Mesenchymal stem cell (in vitro differentiated cells and primary cell): ENCODE results near the gene WDR64.

ENCODE experiments used
- DNase-seq: peaks from one replicate; pipeline ENCODE4 v3.0.0-alpha.2; 2013
- H2AFZ ChIP-seq: one replicate; pipeline ENCODE4 v1.6.1; 2013; ENCODE audit warnings: low read depth, mild to moderate bottlenecking, control low read depth, inconsistent platforms, low read length, moderate library complexity
- H2AK5ac ChIP-seq: 2 replicates; pipeline ENCODE4 v1.6.1; 2013; ENCODE audit warnings: low read length, moderate library complexity, mild to moderate bottlenecking, inconsistent platforms; ENCODE audit not compliant: severe bottlenecking
- H2BK120ac ChIP-seq: one replicate; pipeline ENCODE4 v1.6.1; 2013; ENCODE audit warnings: low read depth, mild to moderate bottlenecking, inconsistent platforms, low read length, moderate library complexity
- H2BK12ac ChIP-seq, 2 experiments: one replicate each; pipeline ENCODE4 v1.6.1; 2013; ENCODE audit warnings: inconsistent platforms in 2 of 2, low read length in 2 of 2, mild to moderate bottlenecking in 2 of 2, moderate library complexity in 2 of 2, control low read depth in 1 of 2
- H2BK15ac ChIP-seq: one replicate; pipeline ENCODE4 v1.6.1; 2013; ENCODE audit warnings: mild to moderate bottlenecking, low read depth, inconsistent platforms; ENCODE audit not compliant: poor library complexity, severe bottlenecking
- H2BK5ac ChIP-seq: 2 replicates; pipeline ENCODE4 v1.6.1; 2013; ENCODE audit warnings: low read depth, mild to moderate bottlenecking, low read length, control low read depth, inconsistent platforms; ENCODE audit not compliant: poor library complexity, severe bottlenecking
- H3K14ac ChIP-seq, 2 experiments: one replicate each; pipeline ENCODE4 v1.6.1; 2013; ENCODE audit warnings: inconsistent platforms in 2 of 2, low read length in 2 of 2, control low read depth in 1 of 2, mild to moderate bottlenecking in 1 of 2, moderate library complexity in 1 of 2
- H3K18ac ChIP-seq, 2 experiments: one replicate each; pipeline ENCODE4 v1.6.1; 2013; ENCODE audit warnings: inconsistent platforms in 2 of 2, low read length in 2 of 2, control low read depth in 1 of 2, low read depth in 1 of 2, mild to moderate bottlenecking in 1 of 2
- H3K23ac ChIP-seq, 2 experiments: one replicate each; pipeline ENCODE4 v1.6.1; 2013; ENCODE audit warnings: inconsistent platforms in 2 of 2, low read length in 2 of 2, mild to moderate bottlenecking in 2 of 2, moderate library complexity in 2 of 2, control low read depth in 1 of 2
- H3K27ac ChIP-seq: 2 replicates; pipeline ENCODE4 v1.5.1; 2013; ENCODE audit warnings: mild to moderate bottlenecking, moderate library complexity, low read length, control low read depth, inconsistent platforms; ENCODE audit not compliant: poor library complexity, severe bottlenecking
- H3K27me3 ChIP-seq, 2 experiments: 2 replicates each; pipeline versions ENCODE4 v1.6.1 to v1.7.0; 2013; ENCODE audit warnings: low read length in 2 of 2, mild to moderate bottlenecking in 2 of 2, moderate library complexity in 2 of 2, control low read depth in 1 of 2, inconsistent platforms in 1 of 2; ENCODE audit not compliant: control insufficient read depth in 1 of 2, insufficient read depth in 1 of 2
- H3K36me3 ChIP-seq, 2 experiments: 2 replicates each; pipeline versions ENCODE4 v1.6.1 to v1.7.0; 2013; ENCODE audit warnings: low read length in 2 of 2, control low read depth in 1 of 2, inconsistent platforms in 1 of 2, low read depth in 1 of 2, mild to moderate bottlenecking in 1 of 2; ENCODE audit not compliant: insufficient read depth in 2 of 2, control insufficient read depth in 1 of 2
- H3K4ac ChIP-seq, 2 experiments: one replicate each; pipeline ENCODE4 v1.6.1; 2013; ENCODE audit warnings: inconsistent platforms in 2 of 2, low read length in 2 of 2, mild to moderate bottlenecking in 2 of 2, moderate library complexity in 2 of 2, control low read depth in 1 of 2, low read depth in 1 of 2
- H3K4me1 ChIP-seq: 2 replicates; pipeline ENCODE4 v1.6.1; 2013; ENCODE audit warnings: low read depth, low read length, control low read depth; ENCODE audit not compliant: control insufficient read depth, insufficient read depth
- H3K4me2 ChIP-seq: 2 replicates; pipeline ENCODE4 v1.6.1; 2013; ENCODE audit warnings: low read length, mild to moderate bottlenecking, inconsistent platforms; ENCODE audit not compliant: poor library complexity, severe bottlenecking
- H3K4me3 ChIP-seq, 2 experiments: 2 replicates each; pipeline versions ENCODE4 v1.5.1 to v1.7.0; 2013; ENCODE audit warnings: low read length in 2 of 2, mild to moderate bottlenecking in 2 of 2, control low read depth in 1 of 2, low read depth in 1 of 2; ENCODE audit not compliant: insufficient read depth in 1 of 2
- H3K79me1 ChIP-seq: replicated peaks from 2 replicates; pipeline ENCODE4 v1.6.1; 2013; ENCODE audit warnings: mild to moderate bottlenecking, control low read depth, low read length, inconsistent platforms; ENCODE audit not compliant: poor library complexity, severe bottlenecking
- H3K9ac ChIP-seq: 2 replicates; pipeline ENCODE4 v1.7.0; 2013; ENCODE audit warnings: mild to moderate bottlenecking, low read length, moderate library complexity
- H3K9me3 ChIP-seq: 2 replicates; pipeline ENCODE4 v1.7.0; 2013; ENCODE audit warnings: mild to moderate bottlenecking, low read length; ENCODE audit not compliant: control insufficient read depth
- H4K8ac ChIP-seq: one replicate; pipeline ENCODE4 v1.6.1; 2013; ENCODE audit warnings: inconsistent platforms, mild to moderate bottlenecking, low read length, moderate library complexity
- H4K91ac ChIP-seq: one replicate; pipeline ENCODE4 v1.6.1; 2013; ENCODE audit warnings: mild to moderate bottlenecking, low read length, inconsistent platforms
- WGBS: methylation state at CpG from one replicate; pipeline ENCODE4 v1.1.7; 2013; ENCODE audit warnings: mixed read lengths; 5-methylcytosine and 5-hydroxymethylcytosine counted together

WDR64 gene

GRCh38 chr1:241724741-241725356 is 72.8 kb downstream of the WDR64 start:
- Histone ChIP-seq H2BK15ac (no peak overlapping the region), H3K18ac (no peak overlapping the region), H3K4me3 (no peak overlapping the region), H3K27me3 (no peaks in the 10 kb centered on the region), H3K14ac (no peak overlapping the region), H3K9ac (no peak overlapping the region), H3K4me1 (no peaks in the 10 kb centered on the region), H3K36me3 (no peaks in the 10 kb centered on the region), H2AFZ (no peak overlapping the region), H2BK5ac (no peak overlapping the region), H3K27ac (no peak overlapping the region), H4K8ac (no peak overlapping the region), H3K9me3 (peaks cover 5% of the 10 kb centered on the region), H3K79me1 (no peaks in the 10 kb centered on the region), H4K91ac (no peak overlapping the region), H3K4me2 (no peak overlapping the region), H3K4ac (no peak overlapping the region), H2AK5ac (no peak overlapping the region), H2BK12ac (no peak overlapping the region), H2BK120ac (no peak overlapping the region), H3K23ac (no peak overlapping the region)
- 85% methylated on average over 3 of the region's 4 CpGs for WGBS
- DNase-seq: no peak

GRCh38 chr1:241730031-241730430 is 78.0 kb downstream of the WDR64 start:
- Histone ChIP-seq H3K79me1 (no peaks in the 10 kb centered on the region), H4K91ac (no peak overlapping the region), H3K4me2 (no peak overlapping the region), H3K27me3 (no peaks in the 10 kb centered on the region), H2AK5ac (no peak overlapping the region), H3K36me3 (no peaks in the 10 kb centered on the region), H2BK12ac (no peak overlapping the region), H2BK15ac (no peak overlapping the region), H2AFZ (no peak overlapping the region), H3K27ac (no peak overlapping the region), H2BK120ac (no peak overlapping the region), H3K18ac (no peak overlapping the region), H3K9ac (no peak overlapping the region), H3K23ac (no peak overlapping the region), H3K4ac (no peak overlapping the region), H4K8ac (no peak overlapping the region), H3K14ac (no peak overlapping the region), H3K9me3 (no peaks in the 10 kb centered on the region), H3K4me1 (no peaks in the 10 kb centered on the region), H3K4me3 (no peak overlapping the region), H2BK5ac (no peak overlapping the region)
- DNase-seq: no peak

- H2BK5ac ChIP-seq: no peak overlapping the region
- no peak overlapping the region for H4K91ac ChIP-seq
- H3K36me3 ChIP-seq: no peaks in the 10 kb centered on the region
- DNase-seq: no peak
- H2AK5ac ChIP-seq: no peak overlapping the region
- H3K4ac ChIP-seq: no peak overlapping the region
- H2AFZ ChIP-seq: no peak overlapping the region
- H3K27me3 ChIP-seq: no peaks in the 10 kb centered on the region
- H3K4me3 ChIP-seq: no peak overlapping the region
- H4K8ac ChIP-seq: no peak overlapping the region
- no peak overlapping the region for H3K27ac ChIP-seq
- H3K23ac ChIP-seq: no peak overlapping the region
- H2BK12ac ChIP-seq: no peak overlapping the region
- no peak overlapping the region for H3K14ac ChIP-seq
- H3K4me1 ChIP-seq: no peaks in the 10 kb centered on the region
- no peak overlapping the region for H3K4me2 ChIP-seq
- no peaks in the 10 kb centered on the region for H3K79me1 ChIP-seq
- 98% methylated on average over 2 of the region's 2 CpGs for WGBS
- H3K18ac ChIP-seq: no peak overlapping the region
- no peak overlapping the region for H2BK120ac ChIP-seq
- no peak overlapping the region for H2BK15ac ChIP-seq
- no peak overlapping the region for H3K9ac ChIP-seq
- H3K9me3 ChIP-seq: no peaks in the 10 kb centered on the region
These were observed 81.8 kb downstream of the WDR64 start for GRCh38 chr1:241733899-241734298.

- no peak overlapping the region for H3K27ac ChIP-seq
- H2AK5ac ChIP-seq: no peak overlapping the region
- no peak overlapping the region for H4K8ac ChIP-seq
- H2BK15ac ChIP-seq: no peak overlapping the region
- H3K4me3 ChIP-seq: no peak overlapping the region
- H3K23ac ChIP-seq: no peak overlapping the region
- H3K14ac ChIP-seq: no peak overlapping the region
- WGBS: 80% methylated on average over 1 of the region's 5 CpGs
- no peak for DNase-seq
- no peak overlapping the region for H2BK5ac ChIP-seq
- H4K91ac ChIP-seq: no peak overlapping the region
- no peak overlapping the region for H2BK12ac ChIP-seq
- no peaks in the 10 kb centered on the region for H3K79me1 ChIP-seq
- H3K9me3 ChIP-seq: no peaks in the 10 kb centered on the region
- no peaks in the 10 kb centered on the region for H3K36me3 ChIP-seq
- no peak overlapping the region for H3K18ac ChIP-seq
- H3K9ac ChIP-seq: no peak overlapping the region
- no peak overlapping the region for H3K4me2 ChIP-seq
- H3K4me1 ChIP-seq: no peaks in the 10 kb centered on the region
- no peaks in the 10 kb centered on the region for H3K27me3 ChIP-seq
- H3K4ac ChIP-seq: no peak overlapping the region
- no peak overlapping the region for H2BK120ac ChIP-seq
- H2AFZ ChIP-seq: no peak overlapping the region
These were observed 82.5 kb downstream of the WDR64 start for GRCh38 chr1:241734533-241734932.
